IMR-90 (cell line): Measurements from ENCODE around the gene MAGEC3. TPM values are rescaled to one million over a fixed set of nuclear protein-coding genes. Genes with fewer than 3 reads are reported as not detected.

Experiments
- ATAC-seq: fragments of 200-7000 bp; cut with Tn5 transposase; 2 replicates; pipeline ENCODE4 v1.9.1; 2020; ENCODE audit warnings: low read depth, mild to moderate bottlenecking, moderate library complexity
- BruUV-seq: library from RNA; stranded (reverse); fragments of 400-500 nt; replicated peaks from 2 replicates; lab custom pipeline; 2021; lab: Mats Ljungman, UMichigan
- CTCF ChIA-PET: fragments of 300-600 bp; formaldehyde crosslinking; extraction: SDS; loops from one replicate; lab custom pipeline; 2021; ENCODE audit warnings: antibody characterized with exemption; lab: Yijun Ruan, JAX
- POLR2A ChIA-PET: fragments of 300-600 bp; sonication (Branson Sonifier 250); formaldehyde crosslinking; loops from one replicate; lab custom pipeline; 2022; ENCODE audit warnings: antibody characterized with exemption; ENCODE audit not compliant: unreplicated experiment; lab: Charles Lee
- DNase-seq: peaks from one replicate; pipeline ENCODE4 v3.0.0; 2013
- H2AFZ ChIP-seq: replicated peaks from 2 replicates; pipeline ENCODE3; 2013; ENCODE audit warnings: low read length, mild to moderate bottlenecking; ENCODE audit not compliant: poor library complexity
- H2AK5ac ChIP-seq: 2 replicates; pipeline ENCODE4 v1.6.1; 2013; ENCODE audit warnings: low read depth, low read length, inconsistent platforms
- H2AK9ac ChIP-seq: replicated peaks from 2 replicates; pipeline ENCODE3; 2013; ENCODE audit warnings: mild to moderate bottlenecking, low read depth, low read length, moderate library complexity; ENCODE audit not compliant: poor library complexity
- H2BK120ac ChIP-seq: 2 replicates; pipeline ENCODE4 v1.6.1; 2013; ENCODE audit warnings: low read depth, low read length, inconsistent platforms
- H2BK15ac ChIP-seq: 3 replicates; pipeline ENCODE4 v1.6.1; 2013; ENCODE audit warnings: low read depth, low read length, inconsistent platforms
- H2BK20ac ChIP-seq: 2 replicates; pipeline ENCODE4 v1.6.1; 2013; ENCODE audit warnings: low read depth, mild to moderate bottlenecking, inconsistent platforms, low read length, moderate library complexity
- H2BK5ac ChIP-seq: 2 replicates; pipeline ENCODE4 v1.6.1; 2013; ENCODE audit warnings: mild to moderate bottlenecking, low read depth, low read length, inconsistent platforms; ENCODE audit not compliant: poor library complexity, severe bottlenecking
- H3K14ac ChIP-seq: replicated peaks from 2 replicates; pipeline ENCODE4 v1.6.1; 2013; ENCODE audit warnings: low read depth, low read length, inconsistent platforms
- H3K18ac ChIP-seq: 2 replicates; pipeline ENCODE4 v1.6.1; 2013; ENCODE audit warnings: low read depth, low read length, control low read depth
- H3K23ac ChIP-seq: 2 replicates; pipeline ENCODE4 v1.6.1; 2013; ENCODE audit warnings: low read depth, low read length, inconsistent platforms
- H3K27ac ChIP-seq: 2 replicates; pipeline ENCODE4 v1.5.1; 2013; ENCODE audit warnings: mild to moderate bottlenecking, control low read depth, low read length; ENCODE audit not compliant: insufficient read depth
- H3K27me3 ChIP-seq: 2 replicates; pipeline ENCODE4 v1.6.1; 2013; ENCODE audit warnings: low read length; ENCODE audit not compliant: control insufficient read depth, insufficient read depth
- H3K36me3 ChIP-seq: 2 replicates; pipeline ENCODE4 v1.6.1; 2013; ENCODE audit warnings: low read length, mixed read lengths; ENCODE audit not compliant: control insufficient read depth, insufficient read depth
- H3K4ac ChIP-seq: 2 replicates; pipeline ENCODE4 v1.6.1; 2013; ENCODE audit warnings: low read depth, low read length, inconsistent platforms
- H3K4me1 ChIP-seq: 2 replicates; pipeline ENCODE4 v1.6.1; 2013; ENCODE audit warnings: low read length, mixed read lengths; ENCODE audit not compliant: control insufficient read depth, insufficient read depth
- H3K4me2 ChIP-seq: 2 replicates; pipeline ENCODE4 v1.6.1; 2013; ENCODE audit warnings: low read depth, mild to moderate bottlenecking, control low read depth, low read length, moderate library complexity
- H3K4me3 ChIP-seq: 2 replicates; pipeline ENCODE4 v1.5.1; 2013; ENCODE audit warnings: low read depth, mild to moderate bottlenecking, control low read depth, low read length, moderate library complexity; ENCODE audit not compliant: insufficient read depth
- H3K56ac ChIP-seq: 2 replicates; pipeline ENCODE4 v1.6.1; 2013; ENCODE audit warnings: low read length, inconsistent platforms; ENCODE audit not compliant: insufficient read depth; ENCODE audit errors: extremely low read depth
- H3K79me1 ChIP-seq, 2 experiments: 2 replicates each; pipeline ENCODE4 v1.6.1; 2013; ENCODE audit warnings: low read length in 2 of 2, inconsistent platforms in 1 of 2, low read depth in 1 of 2
- H3K9ac ChIP-seq: 2 replicates; pipeline ENCODE4 v1.6.1; 2013; ENCODE audit warnings: low read depth, low read length, control low read depth
- H3K9me1 ChIP-seq: 2 replicates; pipeline ENCODE4 v1.6.1; 2013; ENCODE audit warnings: low read length, inconsistent platforms; ENCODE audit not compliant: insufficient read depth
- H3K9me3 ChIP-seq: 2 replicates; pipeline ENCODE4 v1.6.1; 2013; ENCODE audit warnings: low read length; ENCODE audit not compliant: control insufficient read depth, insufficient read depth
- H4K20me1 ChIP-seq: 2 replicates; pipeline ENCODE4 v1.6.1; 2013; ENCODE audit warnings: low read length, inconsistent platforms; ENCODE audit not compliant: insufficient read depth
- H4K5ac ChIP-seq: 2 replicates; pipeline ENCODE4 v1.6.1; 2013; ENCODE audit warnings: mild to moderate bottlenecking, low read depth, low read length, control low read depth
- H4K8ac ChIP-seq, 2 experiments: 2 replicates each; pipeline ENCODE4 v1.6.1; 2013; ENCODE audit warnings: low read depth in 2 of 2, low read length in 2 of 2, control low read depth in 1 of 2, inconsistent platforms in 1 of 2
- H4K91ac ChIP-seq: 2 replicates; pipeline ENCODE4 v1.6.1; 2013; ENCODE audit warnings: low read depth, low read length, inconsistent platforms; ENCODE audit not compliant: insufficient read depth
- BHLHE40 ChIP-seq: fragments of 150-350 bp; IDR thresholded peaks from 2 replicates; pipeline ENCODE4 v1.6.1; 2016; ENCODE audit warnings: mild to moderate bottlenecking, low read depth, low read length
- CEBPB ChIP-seq: IDR thresholded peaks from 2 replicates; pipeline ENCODE4 v1.6.1; 2012; ENCODE audit warnings: low read depth, low read length, improper control_type of control experiment
- CHD1 ChIP-seq: IDR thresholded peaks from 2 replicates; pipeline ENCODE4 v1.6.1; 2012; ENCODE audit warnings: low read depth, low read length, improper control_type of control experiment
- CTCF ChIP-seq: conservative IDR thresholded peaks from 2 replicates; pipeline ENCODE4 v1.5.1; 2012; ENCODE audit warnings: mild to moderate bottlenecking, low read depth, low read length, improper control_type of control experiment
- FOS ChIP-seq: fragments of 150-350 bp; IDR thresholded peaks from 2 replicates; pipeline ENCODE4 v1.6.1; 2016; ENCODE audit warnings: low read depth, low read length
- MAFK ChIP-seq: IDR thresholded peaks from 2 replicates; pipeline ENCODE4 v1.6.1; 2012; ENCODE audit warnings: low read depth, low read length, improper control_type of control experiment
- MAZ ChIP-seq: IDR thresholded peaks from 2 replicates; pipeline ENCODE4 v1.6.1; 2012; ENCODE audit warnings: low read depth, mild to moderate bottlenecking, low read length, improper control_type of control experiment, moderate library complexity, borderline replicate concordance
- MXI1 ChIP-seq: IDR thresholded peaks from 2 replicates; pipeline ENCODE4 v1.6.1; 2012; ENCODE audit warnings: low read depth, mild to moderate bottlenecking, low read length, moderate library complexity, borderline replicate concordance
- NFE2L2 ChIP-seq: fragments of 150-350 bp; IDR thresholded peaks from 2 replicates; pipeline ENCODE4 v1.6.1; 2016; ENCODE audit warnings: low read depth, mild to moderate bottlenecking, low read length
- POLR2A ChIP-seq: IDR thresholded peaks from 2 replicates; pipeline ENCODE4 v1.6.1; 2012; ENCODE audit warnings: mild to moderate bottlenecking, low read depth, low read length
- RAD21 ChIP-seq: IDR thresholded peaks from 2 replicates; pipeline ENCODE4 v1.6.1; 2012; ENCODE audit warnings: low read length, improper control_type of control experiment
- RCOR1 ChIP-seq: IDR thresholded peaks from 2 replicates; pipeline ENCODE4 v1.6.1; 2012; ENCODE audit warnings: mild to moderate bottlenecking, low read length, improper control_type of control experiment; ENCODE audit not compliant: insufficient replicate concordance
- RFX5 ChIP-seq: IDR thresholded peaks from 2 replicates; pipeline ENCODE4 v1.8.0; 2012; ENCODE audit warnings: low read depth, mild to moderate bottlenecking, low read length, moderate library complexity
- SMC3 ChIP-seq: fragments of 150-350 bp; IDR thresholded peaks from 2 replicates; pipeline ENCODE4 v1.6.1; 2016; ENCODE audit warnings: low read depth, mild to moderate bottlenecking, antibody characterized with exemption, low read length, moderate library complexity
- WGBS, 2 experiments: methylation state at CpG; one replicate each; pipeline versions ENCODE4 v1.1.5 to v1.1.7; 2013; ENCODE audit warnings: missing lambda C conversion rate in 2 of 2; ENCODE audit not compliant: insufficient read length in 1 of 2; ENCODE audit errors: extremely low coverage in 2 of 2; 5-methylcytosine and 5-hydroxymethylcytosine counted together
- dilution Hi-C: fragments of 300-500 bp; cut with HindIII; formaldehyde crosslinking; loops from one replicate; pipeline ENCODE4 v1.14.3; 2018; ENCODE audit warnings: low sequenced_read_pairs; ENCODE audit not compliant: unreplicated experiment
- in situ Hi-C: fragments of 300-500 bp; cut with MboI; formaldehyde crosslinking; loops from 3 replicates; pipeline ENCODE4 v1.14.3; 2019; ENCODE audit warnings: low sequenced_read_pairs, inconsistent platforms, mixed read lengths
- intact Hi-C: fragments of 100-400 bp; cut with micrococcal nuclease; formaldehyde crosslinking; loops from 2 replicates; pipeline ENCODE4 v1.10.0; 2022
- polyA plus RNA-seq, 3 experiments: library from polyadenylated mRNA; depleted of rRNA; stranded (reverse); fragments of >200 nt; gene quantifications; 2 replicates each; pipeline ENCODE4 v1.2.3, GENCODE V29; 2012; ENCODE audit warnings: low replicate concordance in 1 of 3
- total RNA-seq: library from RNA; depleted of rRNA; stranded (reverse); fragments of >200 nt; gene quantifications from 2 replicates; pipeline ENCODE4 v1.2.3, GENCODE V29; 2012
- TF ChIP-seq, protein P1 (sequence below): fragments of 150-350 bp; IDR thresholded peaks from 2 replicates; pipeline ENCODE4 v1.6.1; 2016; ENCODE audit warnings: low read depth, mild to moderate bottlenecking, low read length, moderate library complexity, borderline replicate concordance
- TF ChIP-seq, protein P2 (sequence below): fragments of 150-350 bp; IDR thresholded peaks from 2 replicates; pipeline ENCODE4 v1.6.1; 2017; ENCODE audit warnings: mild to moderate bottlenecking, antibody characterized with exemption, low read length, low read depth

The MAGEC3 gene
- total and polyA plus RNA-seq, 2 of the 4 experiments (the other 2 are of a cell fraction) = not detected

- DNase-seq = no peak
- Histone ChIP-seq H2BK120ac (no peak overlapping the region), H2AK9ac (no peak overlapping the region), H3K4me2 (no peak overlapping the region), H3K14ac (no peak overlapping the region), H3K27ac (no peak overlapping the region), H4K20me1 (no peaks in the 10 kb centered on the region), H3K23ac (no peak overlapping the region), H3K56ac (no peak overlapping the region), H3K4ac (no peak overlapping the region), H4K91ac (no peak overlapping the region), H2AK5ac (no peak overlapping the region), H2BK5ac (no peak overlapping the region), H3K27me3 (no peaks in the 10 kb centered on the region), H3K4me1 (no peaks in the 10 kb centered on the region), H3K9ac (no peak overlapping the region), H3K9me3 (no peaks in the 10 kb centered on the region), H3K4me3 (no peak overlapping the region), H3K36me3 (no peaks in the 10 kb centered on the region), H3K18ac (no peak overlapping the region), H3K79me1 (no peaks in the 10 kb centered on the region), H2BK15ac (no peak overlapping the region), H2BK20ac (no peak overlapping the region), H3K9me1 (no peaks in the 10 kb centered on the region), H4K5ac (no peak overlapping the region), H2AFZ (no peak overlapping the region), H4K8ac (no peak overlapping the region)
- intact Hi-C loops (no loop called here), in situ Hi-C loops (no loop called here), dilution Hi-C loops (no loop called here)
- TF ChIP-seq POLR2A (no peak), NFE2L2 (no peak), CHD1 (no peak), MAFK (no peak), RFX5 (no peak), CTCF (no peak), BHLHE40 (no peak), FOS (no peak), MXI1 (no peak), RCOR1 (no peak), CEBPB (no peak), RAD21 (no peak), MAZ (no peak), SMC3 (no peak)
- TF ChIP-seq, protein P1, sequence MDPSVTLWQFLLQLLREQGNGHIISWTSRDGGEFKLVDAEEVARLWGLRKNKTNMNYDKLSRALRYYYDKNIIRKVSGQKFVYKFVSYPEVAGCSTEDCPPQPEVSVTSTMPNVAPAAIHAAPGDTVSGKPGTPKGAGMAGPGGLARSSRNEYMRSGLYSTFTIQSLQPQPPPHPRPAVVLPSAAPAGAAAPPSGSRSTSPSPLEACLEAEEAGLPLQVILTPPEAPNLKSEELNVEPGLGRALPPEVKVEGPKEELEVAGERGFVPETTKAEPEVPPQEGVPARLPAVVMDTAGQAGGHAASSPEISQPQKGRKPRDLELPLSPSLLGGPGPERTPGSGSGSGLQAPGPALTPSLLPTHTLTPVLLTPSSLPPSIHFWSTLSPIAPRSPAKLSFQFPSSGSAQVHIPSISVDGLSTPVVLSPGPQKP = no peak
- TF ChIP-seq, protein P2, sequence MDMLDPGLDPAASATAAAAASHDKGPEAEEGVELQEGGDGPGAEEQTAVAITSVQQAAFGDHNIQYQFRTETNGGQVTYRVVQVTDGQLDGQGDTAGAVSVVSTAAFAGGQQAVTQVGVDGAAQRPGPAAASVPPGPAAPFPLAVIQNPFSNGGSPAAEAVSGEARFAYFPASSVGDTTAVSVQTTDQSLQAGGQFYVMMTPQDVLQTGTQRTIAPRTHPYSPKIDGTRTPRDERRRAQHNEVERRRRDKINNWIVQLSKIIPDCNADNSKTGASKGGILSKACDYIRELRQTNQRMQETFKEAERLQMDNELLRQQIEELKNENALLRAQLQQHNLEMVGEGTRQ = no peak
- ChIA-PET CTCF (no interaction called here), POLR2A (no interaction called here)
- no peak for ATAC-seq
- BruUV-seq = no TSS peak
- WGBS, 2 experiments = no CpG with 5 or more reads among the region's 7 CpGs
Measured at GRCh38 chrX:141945426-141945825, 107.3 kb downstream of the MAGEC3 start.
